ENCODE data around the gene CCDC186. TPM values are rescaled to one million over a fixed set of nuclear protein-coding genes. Genes with fewer than 3 reads are reported as not detected.

Gene CCDC186
- total RNA-seq, 6 donors from 2014 or later, result 21.4 to 90.0 (median 30.9) TPM

- ATAC-seq (ENCODE audit: low FRiP score in 2 of 2) (no peak), DNase-seq (no peak)
- no peaks in the 10 kb centered on the region for H3K4me1 ChIP-seq
- H3K4me3 ChIP-seq, result no peak overlapping the region
- no peaks in the 10 kb centered on the region for H3K36me3 ChIP-seq
- no peaks in the 10 kb centered on the region for H3K9me3 ChIP-seq
- no peak overlapping the region for H3K27ac ChIP-seq
- 72 to 83% methylated on average over 8 of the region's 8 CpGs for WGBS, 2 donors
- TF ChIP-seq POLR2AphosphoS5 (IDR thresholded peaks at IDR 0.05), result no peak
- TF ChIP-seq EP300 (IDR thresholded peaks at IDR 0.05), result no peak
- no peak for TF ChIP-seq POLR2A (IDR thresholded peaks at IDR 0.05)
- no peak for TF ChIP-seq CTCF (IDR thresholded peaks at IDR 0.05)
- no peaks in the 10 kb centered on the region for H3K27me3 ChIP-seq
These were observed 92.0 kb downstream of the CCDC186 start for GRCh38 chr10:114081911-114082583.

GRCh38 chr10:114079421-114079820, 94.6 kb downstream of the CCDC186 start:
- no peak for DNase-seq
- no peak overlapping the region for H3K27ac ChIP-seq
- H3K4me3 ChIP-seq, result no peak overlapping the region
- no peaks in the 10 kb centered on the region for H3K4me1 ChIP-seq
- WGBS, 2 donors, result 79% methylated on average over 5 of the region's 5 CpGs
- no peaks in the 10 kb centered on the region for H3K36me3 ChIP-seq
- no peaks in the 10 kb centered on the region for H3K9me3 ChIP-seq
- TF ChIP-seq POLR2A (IDR thresholded peaks at IDR 0.05), result no peak
- TF ChIP-seq POLR2AphosphoS5 (IDR thresholded peaks at IDR 0.05), result no peak
- TF ChIP-seq EP300 (IDR thresholded peaks at IDR 0.05), result no peak
- no peak for TF ChIP-seq CTCF (IDR thresholded peaks at IDR 0.05)
- ATAC-seq (ENCODE audit: low FRiP score in 2 of 2), result peak in 1 of 2 donors; percentile 28
- no peaks in the 10 kb centered on the region for H3K27me3 ChIP-seq

- ATAC-seq (ENCODE audit: low FRiP score in 2 of 2), result no peak
- H3K4me3 ChIP-seq, result no peak overlapping the region
- WGBS, 2 donors, result 69 to 79% methylated on average over 6 of the region's 6 CpGs
- no peak for DNase-seq
- no peak overlapping the region for H3K27ac ChIP-seq
- TF ChIP-seq POLR2A (IDR thresholded peaks at IDR 0.05) (no peak), CTCF (IDR thresholded peaks at IDR 0.05) (no peak), POLR2AphosphoS5 (IDR thresholded peaks at IDR 0.05) (no peak), EP300 (IDR thresholded peaks at IDR 0.05) (no peak)
- no peaks in the 10 kb centered on the region for H3K9me3 ChIP-seq
- H3K36me3 ChIP-seq, result no peaks in the 10 kb centered on the region
- no peaks in the 10 kb centered on the region for H3K4me1 ChIP-seq
- H3K27me3 ChIP-seq, result no peaks in the 10 kb centered on the region
These were observed 95.7 kb downstream of the CCDC186 start for GRCh38 chr10:114078346-114078745.

- Histone ChIP-seq H3K27me3 (no peaks in the 10 kb centered on the region), H3K9me3 (no peaks in the 10 kb centered on the region), H3K4me3 (no peak overlapping the region), H3K4me1 (no peaks in the 10 kb centered on the region), H3K27ac (no peak overlapping the region), H3K36me3 (no peaks in the 10 kb centered on the region)
- WGBS, 2 donors, result 88 to 92% methylated on average over 8 to 9 of the region's 9 CpGs
- TF ChIP-seq CTCF (IDR thresholded peaks at IDR 0.05), result no peak
- no peak for TF ChIP-seq EP300 (IDR thresholded peaks at IDR 0.05)
- no peak for TF ChIP-seq POLR2A (IDR thresholded peaks at IDR 0.05)
- no peak for TF ChIP-seq POLR2AphosphoS5 (IDR thresholded peaks at IDR 0.05)
- ATAC-seq (ENCODE audit: low FRiP score in 2 of 2) (peak in 1 of 2 donors; percentile 17), DNase-seq (no peak)
These were observed 96.2 kb downstream of the CCDC186 start for GRCh38 chr10:114077815-114078219.

- DNase-seq (no peak), ATAC-seq (ENCODE audit: low FRiP score in 2 of 2) (peak in 1 of 2 donors; percentile 41)
- no peak for TF ChIP-seq POLR2AphosphoS5 (IDR thresholded peaks at IDR 0.05)
- no peak for TF ChIP-seq EP300 (IDR thresholded peaks at IDR 0.05)
- no peak for TF ChIP-seq CTCF (IDR thresholded peaks at IDR 0.05)
- no peak for TF ChIP-seq POLR2A (IDR thresholded peaks at IDR 0.05)
- WGBS, 2 donors, result 39 to 71% methylated on average over 1 of the region's 1 CpG
- no peaks in the 10 kb centered on the region for H3K27me3 ChIP-seq
- H3K36me3 ChIP-seq, result no peaks in the 10 kb centered on the region
- no peak overlapping the region for H3K4me3 ChIP-seq
- H3K4me1 ChIP-seq, result no peaks in the 10 kb centered on the region
- no peaks in the 10 kb centered on the region for H3K9me3 ChIP-seq
- no peak overlapping the region for H3K27ac ChIP-seq
These were observed 96.7 kb downstream of the CCDC186 start for GRCh38 chr10:114077347-114077746.

All from upper lobe of left lung (tissue), 6 donors.